Measurements from ENCODE around the gene SORCS2. TPM values are rescaled to one million over a fixed set of nuclear protein-coding genes. Genes with fewer than 3 reads are reported as not detected.

Gene SORCS2
- total and polyA plus RNA-seq, 2 of the 8 experiments (the other 6 are each of a cell fraction or from before 2014, with no cell fraction given): 0.36 to 1.8 TPM

DNA sequence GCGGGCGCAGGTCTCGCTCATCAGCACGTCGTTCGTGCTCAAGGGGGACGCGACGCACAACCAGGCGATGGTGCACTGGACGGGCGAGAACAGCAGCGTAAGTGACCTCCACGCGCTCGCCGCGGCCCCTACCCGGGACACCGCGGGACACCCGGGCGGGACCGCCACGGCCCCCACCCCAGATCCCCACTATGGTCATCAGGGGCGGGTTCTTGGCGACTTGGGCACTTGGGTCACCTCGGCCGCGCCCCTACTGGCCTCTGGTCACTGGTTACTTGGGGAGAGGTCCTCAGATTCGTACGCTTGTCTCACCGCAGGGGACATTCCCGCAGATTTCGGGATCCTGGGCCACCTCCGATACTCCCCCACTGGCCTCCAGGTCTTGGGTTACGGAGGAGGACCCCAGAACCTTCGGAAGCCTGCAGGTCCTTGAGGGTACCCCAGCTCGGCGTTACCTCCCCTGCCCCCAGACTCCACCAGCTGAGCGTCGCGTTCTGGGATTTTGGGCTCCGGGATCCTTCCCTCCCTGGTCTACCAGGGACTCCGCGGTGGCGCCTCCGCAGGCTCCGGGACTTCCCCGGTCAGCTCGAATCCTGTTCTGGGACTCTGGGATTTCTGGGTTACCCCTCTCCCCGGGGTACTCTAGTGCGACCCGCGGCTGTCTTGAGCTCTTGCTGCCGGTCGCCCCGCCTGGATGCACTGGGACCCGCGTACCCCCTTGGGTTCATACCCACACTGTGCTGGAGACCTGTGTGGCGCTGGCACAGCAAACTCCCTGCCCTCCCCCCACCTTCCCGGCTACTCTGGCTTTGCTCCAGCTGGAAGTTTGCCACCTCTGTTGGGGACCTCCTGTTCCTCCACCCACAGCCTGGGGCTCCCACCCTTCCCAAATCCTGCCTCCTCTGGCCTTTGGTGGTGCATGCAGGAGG, 956 bp downstream of the SORCS2 start (continued):
- no peak for TF ChIP-seq EP300 (IDR thresholded peaks at IDR 0.05; ENCODE audit: borderline replicate concordance in 1 of 2, low read depth in 2 of 2, low read length in 2 of 2)
- TF ChIP-seq CTBP2 (IDR thresholded peaks at IDR 0.05; ENCODE audit: borderline replicate concordance, insufficient read depth, insufficient read length, low read length): no peak
- no peak for TF ChIP-seq TAF1 (IDR thresholded peaks at IDR 0.05; ENCODE audit: low read depth, low read length)
- no peak for TF ChIP-seq GTF2F1 (IDR thresholded peaks at IDR 0.05; ENCODE audit: borderline replicate concordance, low read depth, low read length)
- TF ChIP-seq ZNF274 (IDR thresholded peaks at IDR 0.05; ENCODE audit: borderline replicate concordance, extremely low read depth, low read length): no peak
- TF ChIP-seq RXRA (IDR thresholded peaks at IDR 0.05; ENCODE audit: insufficient read depth, low read depth, low read length): no peak
- no peak for TF ChIP-seq NANOG (IDR thresholded peaks at IDR 0.05; ENCODE audit: insufficient read depth, low read depth, low read length, poor library complexity, severe bottlenecking)
- TF ChIP-seq SAP30 (IDR thresholded peaks at IDR 0.05; ENCODE audit: insufficient read depth, insufficient replicate concordance, low read length): no peak
- no peak for TF ChIP-seq GABPA (IDR thresholded peaks at IDR 0.05; ENCODE audit: borderline replicate concordance, insufficient read depth, low read length)
- no peak for TF ChIP-seq JUN (IDR thresholded peaks at IDR 0.05; ENCODE audit: low read depth, low read length)
- peak; percentile 63; the same call in 1 of the 2 replicates for TF ChIP-seq RBBP5 (IDR thresholded peaks at IDR 0.05; ENCODE audit: borderline replicate concordance, low read depth, low read length)
- TF ChIP-seq KDM5A (IDR thresholded peaks at IDR 0.05; ENCODE audit: low read length): no peak
- TF ChIP-seq NRF1 (IDR thresholded peaks at IDR 0.05; ENCODE audit: low read depth, low read length): no peak
- TF ChIP-seq ASH2L (IDR thresholded peaks at IDR 0.05; ENCODE audit: low read length): peak; percentile 39
- TF ChIP-seq, protein P1, sequence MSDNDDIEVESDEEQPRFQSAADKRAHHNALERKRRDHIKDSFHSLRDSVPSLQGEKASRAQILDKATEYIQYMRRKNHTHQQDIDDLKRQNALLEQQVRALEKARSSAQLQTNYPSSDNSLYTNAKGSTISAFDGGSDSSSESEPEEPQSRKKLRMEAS (IDR thresholded peaks at IDR 0.05): no peak
- peak; percentile 77; the same call in 1 of the 2 replicates for TF ChIP-seq SUZ12 (IDR thresholded peaks at IDR 0.05; ENCODE audit: low read length)
- TF ChIP-seq CHD2 (IDR thresholded peaks at IDR 0.05; ENCODE audit: low read length): no peak
- TF ChIP-seq HDAC2 (IDR thresholded peaks at IDR 0.05; ENCODE audit: borderline replicate concordance in 1 of 2, low read depth in 2 of 2, low read length in 2 of 2): no peak
- TF ChIP-seq, protein P2, sequence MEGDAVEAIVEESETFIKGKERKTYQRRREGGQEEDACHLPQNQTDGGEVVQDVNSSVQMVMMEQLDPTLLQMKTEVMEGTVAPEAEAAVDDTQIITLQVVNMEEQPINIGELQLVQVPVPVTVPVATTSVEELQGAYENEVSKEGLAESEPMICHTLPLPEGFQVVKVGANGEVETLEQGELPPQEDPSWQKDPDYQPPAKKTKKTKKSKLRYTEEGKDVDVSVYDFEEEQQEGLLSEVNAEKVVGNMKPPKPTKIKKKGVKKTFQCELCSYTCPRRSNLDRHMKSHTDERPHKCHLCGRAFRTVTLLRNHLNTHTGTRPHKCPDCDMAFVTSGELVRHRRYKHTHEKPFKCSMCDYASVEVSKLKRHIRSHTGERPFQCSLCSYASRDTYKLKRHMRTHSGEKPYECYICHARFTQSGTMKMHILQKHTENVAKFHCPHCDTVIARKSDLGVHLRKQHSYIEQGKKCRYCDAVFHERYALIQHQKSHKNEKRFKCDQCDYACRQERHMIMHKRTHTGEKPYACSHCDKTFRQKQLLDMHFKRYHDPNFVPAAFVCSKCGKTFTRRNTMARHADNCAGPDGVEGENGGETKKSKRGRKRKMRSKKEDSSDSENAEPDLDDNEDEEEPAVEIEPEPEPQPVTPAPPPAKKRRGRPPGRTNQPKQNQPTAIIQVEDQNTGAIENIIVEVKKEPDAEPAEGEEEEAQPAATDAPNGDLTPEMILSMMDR (IDR thresholded peaks at IDR 0.05; ENCODE audit: control extremely low read depth in 1 of 3, insufficient read depth in 1 of 3, low read depth in 1 of 3, low read length in 3 of 3): peak in 1 of 3 experiments; percentile 14; a peak in 1 of 4 replicates
- TF ChIP-seq POLR2A (IDR thresholded peaks at IDR 0.05; ENCODE audit: control extremely low read depth in 1 of 2, low read depth in 2 of 2, low read length in 2 of 2): no peak
